ENCODE measurements around the gene ARID1B. TPM values are rescaled to one million over a fixed set of nuclear protein-coding genes. Genes with fewer than 3 reads are reported as not detected.
A peak's percentile ranks its signal among the peaks of the same experiment; 100 is the strongest.

ARID1B gene
- total and polyA plus RNA-seq, 10 of the 15 experiments (the other 5 are each of a cell fraction or from before 2014, with no cell fraction given): 24.7 to 133 (median 54.6) TPM

DNA sequence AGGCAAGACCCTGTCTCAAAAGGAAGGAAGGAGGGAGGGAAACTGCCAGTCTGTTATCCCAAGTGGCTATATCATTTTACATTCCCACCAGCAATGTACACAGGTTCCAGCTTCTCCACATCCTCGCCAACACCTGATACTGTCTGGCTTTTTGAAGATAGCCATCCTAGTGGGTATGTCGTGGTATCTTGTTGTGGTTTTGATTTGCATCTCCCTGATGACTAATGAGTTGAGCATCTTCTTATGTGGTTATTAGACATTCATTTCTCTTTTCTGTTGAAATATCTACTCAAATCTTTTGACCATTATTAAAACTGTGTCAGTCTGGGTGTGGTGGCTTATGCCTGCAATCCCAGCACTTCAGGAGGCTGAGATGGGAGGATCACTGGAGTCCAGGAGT, 47.9 kb upstream of the ARID1B start (continued):
- TF ChIP-seq SUPT20H (IDR thresholded peaks at IDR 0.05; ENCODE audit: borderline replicate concordance, control insufficient read depth, low read depth, low read length): no peak
- TF ChIP-seq, protein P1, sequence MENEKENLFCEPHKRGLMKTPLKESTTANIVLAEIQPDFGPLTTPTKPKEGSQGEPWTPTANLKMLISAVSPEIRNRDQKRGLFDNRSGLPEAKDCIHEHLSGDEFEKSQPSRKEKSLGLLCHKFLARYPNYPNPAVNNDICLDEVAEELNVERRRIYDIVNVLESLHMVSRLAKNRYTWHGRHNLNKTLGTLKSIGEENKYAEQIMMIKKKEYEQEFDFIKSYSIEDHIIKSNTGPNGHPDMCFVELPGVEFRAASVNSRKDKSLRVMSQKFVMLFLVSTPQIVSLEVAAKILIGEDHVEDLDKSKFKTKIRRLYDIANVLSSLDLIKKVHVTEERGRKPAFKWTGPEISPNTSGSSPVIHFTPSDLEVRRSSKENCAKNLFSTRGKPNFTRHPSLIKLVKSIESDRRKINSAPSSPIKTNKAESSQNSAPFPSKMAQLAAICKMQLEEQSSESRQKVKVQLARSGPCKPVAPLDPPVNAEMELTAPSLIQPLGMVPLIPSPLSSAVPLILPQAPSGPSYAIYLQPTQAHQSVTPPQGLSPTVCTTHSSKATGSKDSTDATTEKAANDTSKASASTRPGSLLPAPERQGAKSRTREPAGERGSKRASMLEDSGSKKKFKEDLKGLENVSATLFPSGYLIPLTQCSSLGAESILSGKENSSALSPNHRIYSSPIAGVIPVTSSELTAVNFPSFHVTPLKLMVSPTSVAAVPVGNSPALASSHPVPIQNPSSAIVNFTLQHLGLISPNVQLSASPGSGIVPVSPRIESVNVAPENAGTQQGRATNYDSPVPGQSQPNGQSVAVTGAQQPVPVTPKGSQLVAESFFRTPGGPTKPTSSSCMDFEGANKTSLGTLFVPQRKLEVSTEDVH (IDR thresholded peaks at IDR 0.05; ENCODE audit: low read depth, partially characterized antibody): no peak
- TF ChIP-seq RCOR1 (conservative IDR thresholded peaks at IDR 0.05; ENCODE audit: low read depth, low read length): no peak
- TF ChIP-seq TARDBP (IDR thresholded peaks at IDR 0.05; ENCODE audit: borderline replicate concordance): no peak
- no peak for TF ChIP-seq ZNF24 (IDR thresholded peaks at IDR 0.05)
- TF ChIP-seq, protein P2, sequence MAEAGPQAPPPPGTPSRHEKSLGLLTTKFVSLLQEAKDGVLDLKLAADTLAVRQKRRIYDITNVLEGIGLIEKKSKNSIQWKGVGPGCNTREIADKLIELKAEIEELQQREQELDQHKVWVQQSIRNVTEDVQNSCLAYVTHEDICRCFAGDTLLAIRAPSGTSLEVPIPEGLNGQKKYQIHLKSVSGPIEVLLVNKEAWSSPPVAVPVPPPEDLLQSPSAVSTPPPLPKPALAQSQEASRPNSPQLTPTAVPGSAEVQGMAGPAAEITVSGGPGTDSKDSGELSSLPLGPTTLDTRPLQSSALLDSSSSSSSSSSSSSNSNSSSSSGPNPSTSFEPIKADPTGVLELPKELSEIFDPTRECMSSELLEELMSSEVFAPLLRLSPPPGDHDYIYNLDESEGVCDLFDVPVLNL (IDR thresholded peaks at IDR 0.05; ENCODE audit: low read depth, low read length): no peak
- no peak for TF ChIP-seq RAD51 (IDR thresholded peaks at IDR 0.05)
- TF ChIP-seq, protein P3, sequence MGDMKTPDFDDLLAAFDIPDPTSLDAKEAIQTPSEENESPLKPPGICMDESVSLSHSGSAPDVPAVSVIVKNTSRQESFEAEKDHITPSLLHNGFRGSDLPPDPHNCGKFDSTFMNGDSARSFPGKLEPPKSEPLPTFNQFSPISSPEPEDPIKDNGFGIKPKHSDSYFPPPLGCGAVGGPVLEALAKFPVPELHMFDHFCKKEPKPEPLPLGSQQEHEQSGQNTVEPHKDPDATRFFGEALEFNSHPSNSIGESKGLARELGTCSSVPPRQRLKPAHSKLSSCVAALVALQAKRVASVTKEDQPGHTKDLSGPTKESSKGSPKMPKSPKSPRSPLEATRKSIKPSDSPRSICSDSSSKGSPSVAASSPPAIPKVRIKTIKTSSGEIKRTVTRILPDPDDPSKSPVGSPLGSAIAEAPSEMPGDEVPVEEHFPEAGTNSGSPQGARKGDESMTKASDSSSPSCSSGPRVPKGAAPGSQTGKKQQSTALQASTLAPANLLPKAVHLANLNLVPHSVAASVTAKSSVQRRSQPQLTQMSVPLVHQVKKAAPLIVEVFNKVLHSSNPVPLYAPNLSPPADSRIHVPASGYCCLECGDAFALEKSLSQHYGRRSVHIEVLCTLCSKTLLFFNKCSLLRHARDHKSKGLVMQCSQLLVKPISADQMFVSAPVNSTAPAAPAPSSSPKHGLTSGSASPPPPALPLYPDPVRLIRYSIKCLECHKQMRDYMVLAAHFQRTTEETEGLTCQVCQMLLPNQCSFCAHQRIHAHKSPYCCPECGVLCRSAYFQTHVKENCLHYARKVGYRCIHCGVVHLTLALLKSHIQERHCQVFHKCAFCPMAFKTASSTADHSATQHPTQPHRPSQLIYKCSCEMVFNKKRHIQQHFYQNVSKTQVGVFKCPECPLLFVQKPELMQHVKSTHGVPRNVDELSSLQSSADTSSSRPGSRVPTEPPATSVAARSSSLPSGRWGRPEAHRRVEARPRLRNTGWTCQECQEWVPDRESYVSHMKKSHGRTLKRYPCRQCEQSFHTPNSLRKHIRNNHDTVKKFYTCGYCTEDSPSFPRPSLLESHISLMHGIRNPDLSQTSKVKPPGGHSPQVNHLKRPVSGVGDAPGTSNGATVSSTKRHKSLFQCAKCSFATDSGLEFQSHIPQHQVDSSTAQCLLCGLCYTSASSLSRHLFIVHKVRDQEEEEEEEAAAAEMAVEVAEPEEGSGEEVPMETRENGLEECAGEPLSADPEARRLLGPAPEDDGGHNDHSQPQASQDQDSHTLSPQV (IDR thresholded peaks at IDR 0.05): no peak
- no peak for TF ChIP-seq ZNF207 (IDR thresholded peaks at IDR 0.05; ENCODE audit: borderline replicate concordance)
- TF ChIP-seq SMARCA5 (IDR thresholded peaks at IDR 0.05): no peak
- no peak for TF ChIP-seq KLF5 (IDR thresholded peaks at IDR 0.05; ENCODE audit: partially characterized antibody)
- TF ChIP-seq, protein P4, sequence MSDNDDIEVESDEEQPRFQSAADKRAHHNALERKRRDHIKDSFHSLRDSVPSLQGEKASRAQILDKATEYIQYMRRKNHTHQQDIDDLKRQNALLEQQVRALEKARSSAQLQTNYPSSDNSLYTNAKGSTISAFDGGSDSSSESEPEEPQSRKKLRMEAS (IDR thresholded peaks at IDR 0.05; ENCODE audit: low read depth, low read length): no peak
- TF ChIP-seq ZNF622 (IDR thresholded peaks at IDR 0.05): no peak
- TF ChIP-seq TBL1XR1 (IDR thresholded peaks at IDR 0.05; ENCODE audit: low read depth, low read length): no peak
- TF ChIP-seq, protein P5, sequence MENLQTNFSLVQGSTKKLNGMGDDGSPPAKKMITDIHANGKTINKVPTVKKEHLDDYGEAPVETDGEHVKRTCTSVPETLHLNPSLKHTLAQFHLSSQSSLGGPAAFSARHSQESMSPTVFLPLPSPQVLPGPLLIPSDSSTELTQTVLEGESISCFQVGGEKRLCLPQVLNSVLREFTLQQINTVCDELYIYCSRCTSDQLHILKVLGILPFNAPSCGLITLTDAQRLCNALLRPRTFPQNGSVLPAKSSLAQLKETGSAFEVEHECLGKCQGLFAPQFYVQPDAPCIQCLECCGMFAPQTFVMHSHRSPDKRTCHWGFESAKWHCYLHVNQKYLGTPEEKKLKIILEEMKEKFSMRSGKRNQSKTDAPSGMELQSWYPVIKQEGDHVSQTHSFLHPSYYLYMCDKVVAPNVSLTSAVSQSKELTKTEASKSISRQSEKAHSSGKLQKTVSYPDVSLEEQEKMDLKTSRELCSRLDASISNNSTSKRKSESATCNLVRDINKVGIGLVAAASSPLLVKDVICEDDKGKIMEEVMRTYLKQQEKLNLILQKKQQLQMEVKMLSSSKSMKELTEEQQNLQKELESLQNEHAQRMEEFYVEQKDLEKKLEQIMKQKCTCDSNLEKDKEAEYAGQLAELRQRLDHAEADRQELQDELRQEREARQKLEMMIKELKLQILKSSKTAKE (IDR thresholded peaks at IDR 0.05; ENCODE audit: low read depth, poor library complexity, severe bottlenecking): peak; percentile 36
- TF ChIP-seq LARP7 (IDR thresholded peaks at IDR 0.05): no peak
- TF ChIP-seq SIX5 (IDR thresholded peaks at IDR 0.05; ENCODE audit: low read depth, low read length, severe bottlenecking): no peak
- no peak for TF ChIP-seq ETV6 (conservative IDR thresholded peaks at IDR 0.05 in 1 of 2, IDR thresholded peaks at IDR 0.05 in 1 of 2; ENCODE audit: borderline replicate concordance in 1 of 2, low read depth in 1 of 2)

Measured in GM12878 (cell line).